Colonic mucosa (tissue), 4 donors: Measurements from ENCODE around the gene OBSCN. TPM values are rescaled to one million over a fixed set of nuclear protein-coding genes. Genes with fewer than 3 reads are reported as not detected.
A peak's percentile ranks its signal among the peaks of the same experiment; 100 is the strongest.

Experiments
- DNase-seq: peaks from one replicate; pipeline ENCODE4 v3.0.0-alpha.2; 2020
- H3K27ac ChIP-seq: fragments of 200-600 bp; one replicate; pipeline ENCODE4 v1.8.0; 2021
- H3K27me3 ChIP-seq: fragments of 200-600 bp; one replicate; pipeline ENCODE4 v1.8.0; 2021
- H3K36me3 ChIP-seq: fragments of 200-600 bp; one replicate; pipeline ENCODE4 v1.8.0; 2021
- H3K4me1 ChIP-seq: fragments of 200-600 bp; one replicate; pipeline ENCODE4 v1.8.0; 2021; ENCODE audit warnings: mild to moderate bottlenecking
- H3K4me3 ChIP-seq: fragments of 200-600 bp; one replicate; pipeline ENCODE4 v1.8.0; 2021
- H3K9ac ChIP-seq, 2 donors: one replicate each; pipeline ENCODE4 v1.7.0; 2013; ENCODE audit warnings: control low read depth in 2 of 2, low read depth in 2 of 2, low read length in 2 of 2
- H3K9me3 ChIP-seq: fragments of 200-600 bp; one replicate; pipeline ENCODE4 v1.8.0; 2021
- CTCF ChIP-seq: fragments of 200-600 bp; IDR thresholded peaks from one replicate; pipeline ENCODE4 v1.8.0; 2022; ENCODE audit warnings: antibody characterized with exemption, mild to moderate bottlenecking
- intact Hi-C: fragments of 100-400 bp; cut with DNase I; formaldehyde crosslinking; loops from one replicate; pipeline ENCODE4 v1.14.1; 2022
- total RNA-seq, 2 donors: library from RNA; stranded (reverse); fragmentation: NEBNext Ultra II Directional in 1 of 2; extraction: Animal tissue kit (Norgen Biotek cat#: 25700) in 1 of 2; gene quantifications; one replicate each; pipeline ENCODE4 v1.2.1, GENCODE V29; 2021
- donor health status: healthy.
- donor health status: DM: no; HTN: no; CAD: no.
- donor health status: DM: no; HTN: no; CAD: no.

Gene OBSCN
- total RNA-seq, 2 donors from 2014 or later, result 3.6 to 7.9 TPM

- H3K9me3 ChIP-seq, result no peaks in the 10 kb centered on the region
- H3K9ac ChIP-seq, result no peak overlapping the region
- peak; percentile 13 for DNase-seq
- H3K4me3 ChIP-seq, result no peak overlapping the region
- intact Hi-C loops, result no loop called here
- TF ChIP-seq CTCF, result no peak
- H3K27ac ChIP-seq, result no peak overlapping the region
- H3K27me3 ChIP-seq, result no peaks in the 10 kb centered on the region
- H3K36me3 ChIP-seq, result no peaks in the 10 kb centered on the region
- no peaks in the 10 kb centered on the region for H3K4me1 ChIP-seq
Observed at GRCh38 chr1:228271701-228272251, 63.9 kb downstream of the OBSCN start.

GRCh38 chr1:228272331-228272791, 64.5 kb downstream of the OBSCN start:
- Histone ChIP-seq H3K4me1 (no peaks in the 10 kb centered on the region), H3K9ac (no peak overlapping the region), H3K36me3 (no peaks in the 10 kb centered on the region), H3K27me3 (no peaks in the 10 kb centered on the region), H3K27ac (no peak overlapping the region), H3K4me3 (no peak overlapping the region), H3K9me3 (no peaks in the 10 kb centered on the region)
- no peak for TF ChIP-seq CTCF
- DNase-seq, result no peak
- intact Hi-C loops, result no loop called here

DNA sequence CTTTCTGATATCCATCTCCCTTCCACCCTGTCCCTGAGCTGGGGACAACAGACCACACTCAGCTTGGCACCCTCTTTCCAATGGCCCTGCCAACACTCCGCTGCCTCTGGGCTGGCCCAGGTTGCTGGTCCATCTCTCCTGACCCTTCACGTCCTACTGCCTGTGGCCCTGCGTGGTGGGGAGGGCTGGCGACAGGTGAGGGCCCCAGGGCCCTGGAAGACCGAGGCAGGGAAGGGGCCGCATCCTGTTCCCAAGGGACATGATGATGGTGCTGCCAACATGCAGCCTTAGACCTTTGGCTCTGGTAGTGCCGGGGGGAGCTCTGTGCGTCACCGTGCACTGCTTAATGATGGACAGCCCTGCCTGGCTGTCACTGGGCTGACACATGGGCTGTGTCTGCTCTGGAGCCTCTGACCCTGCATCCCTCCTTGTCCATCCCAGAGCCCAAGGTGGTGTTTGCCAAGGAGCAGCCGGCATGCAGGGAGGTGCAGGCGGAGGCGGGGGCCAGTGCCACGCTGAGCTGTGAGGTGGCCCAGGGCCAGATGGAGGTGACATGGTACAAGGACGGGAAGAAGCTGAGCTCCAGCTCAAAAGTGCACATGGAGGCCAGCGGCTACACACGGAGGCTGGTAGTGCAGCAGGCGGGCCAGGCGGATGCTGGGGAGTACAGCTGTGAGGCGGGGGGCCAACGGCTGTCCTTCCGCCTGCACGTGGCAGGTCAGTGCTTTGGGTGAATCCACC, 65.2 kb downstream of the OBSCN start:
- no peaks in the 10 kb centered on the region for H3K27me3 ChIP-seq
- no peak overlapping the region for H3K4me3 ChIP-seq
- TF ChIP-seq CTCF, result no peak
- no peaks in the 10 kb centered on the region for H3K4me1 ChIP-seq
- H3K9ac ChIP-seq, result no peak overlapping the region
- H3K27ac ChIP-seq, result no peak overlapping the region
- peak; percentile 14 for DNase-seq
- intact Hi-C loops, result no loop called here
- no peaks in the 10 kb centered on the region for H3K9me3 ChIP-seq
- no peaks in the 10 kb centered on the region for H3K36me3 ChIP-seq

DNA sequence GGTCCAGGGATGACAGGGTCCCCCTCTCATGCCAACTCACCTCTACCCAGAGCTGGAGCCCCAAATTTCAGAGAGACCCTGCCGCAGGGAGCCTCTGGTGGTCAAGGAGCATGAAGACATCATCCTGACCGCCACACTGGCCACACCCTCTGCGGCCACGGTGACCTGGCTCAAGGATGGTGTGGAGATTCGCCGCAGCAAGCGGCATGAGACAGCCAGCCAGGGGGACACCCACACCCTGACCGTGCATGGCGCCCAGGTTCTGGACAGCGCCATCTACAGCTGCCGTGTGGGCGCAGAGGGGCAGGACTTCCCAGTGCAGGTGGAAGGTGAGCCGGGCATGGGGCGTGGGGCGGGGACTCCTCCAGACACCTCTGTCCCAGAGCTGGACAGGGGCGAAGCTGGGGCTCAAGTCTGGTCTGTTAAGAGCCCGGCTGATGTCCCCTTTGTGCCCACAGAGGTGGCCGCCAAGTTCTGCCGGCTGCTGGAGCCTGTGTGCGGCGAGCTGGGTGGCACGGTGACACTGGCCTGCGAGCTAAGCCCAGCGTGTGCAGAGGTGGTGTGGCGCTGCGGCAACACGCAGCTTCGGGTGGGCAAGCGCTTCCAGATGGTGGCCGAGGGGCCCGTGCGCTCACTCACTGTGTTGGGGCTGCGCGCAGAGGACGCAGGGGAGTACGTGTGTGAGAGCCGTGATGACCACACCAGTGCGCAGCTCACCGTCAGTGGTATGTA, 66.0 kb downstream of the OBSCN start:
- Histone ChIP-seq H3K27me3 (no peaks in the 10 kb centered on the region), H3K36me3 (no peaks in the 10 kb centered on the region), H3K27ac (no peak overlapping the region), H3K9me3 (no peaks in the 10 kb centered on the region), H3K4me1 (no peaks in the 10 kb centered on the region), H3K9ac (no peak overlapping the region), H3K4me3 (no peak overlapping the region)
- intact Hi-C loops, result no loop called here
- TF ChIP-seq CTCF, result no peak
- no peak for DNase-seq

GRCh38 chr1:228274452-228275178, 66.8 kb downstream of the OBSCN start:
- no peaks in the 10 kb centered on the region for H3K9me3 ChIP-seq
- peak overlapping the region in 1 of 2 donors; percentile 81 for H3K9ac ChIP-seq
- no peaks in the 10 kb centered on the region for H3K4me1 ChIP-seq
- H3K27ac ChIP-seq, result no peak overlapping the region
- no peak overlapping the region for H3K4me3 ChIP-seq
- no peak for DNase-seq
- intact Hi-C loops, result no loop called here
- no peaks in the 10 kb centered on the region for H3K36me3 ChIP-seq
- H3K27me3 ChIP-seq, result no peaks in the 10 kb centered on the region
- TF ChIP-seq CTCF, result no peak
